H1 (cell line): ENCODE measurements around the gene SEC16A. TPM values are rescaled to one million over a fixed set of nuclear protein-coding genes. Genes with fewer than 3 reads are reported as not detected.

Experiments
- CTCF ChIA-PET: fragments of 300-600 bp; sonication (Branson Sonifier 250); formaldehyde crosslinking; loops from one replicate; lab custom pipeline; 2021; ENCODE audit not compliant: partially characterized antibody; lab: Charles Lee
- POLR2A ChIA-PET: fragments of 300-600 bp; sonication (Branson Sonifier 250); formaldehyde crosslinking; loops from one replicate; lab custom pipeline; 2021; ENCODE audit warnings: inconsistent platforms; ENCODE audit not compliant: partially characterized antibody; lab: Charles Lee
- DNase-seq, 2 experiments: peaks; one replicate each; pipeline versions ENCODE4 v3.0.0 to v3.0.0-alpha.2; 2010 to 2022; ENCODE audit warnings: low spot score in 2 of 2, low read depth in 1 of 2, mixed read lengths in 1 of 2
- FAIRE-seq: peaks from 2 replicates; lab custom pipeline; 2011; peaks lifted over from hg19 to GRCh38; lab: Jason Lieb, UNC
- H2AFZ ChIP-seq: 2 replicates; pipeline ENCODE4 v1.8.1; 2012; ENCODE audit warnings: low read length, inconsistent platforms
- H2AK5ac ChIP-seq: 2 replicates; pipeline ENCODE4 v1.6.1; 2013; ENCODE audit warnings: low read depth, low read length
- H2BK120ac ChIP-seq: replicated peaks from 2 replicates; pipeline ENCODE3; 2013; ENCODE audit warnings: low read depth, low read length, inconsistent platforms
- H2BK12ac ChIP-seq: 2 replicates; pipeline ENCODE4 v1.6.1; 2013; ENCODE audit warnings: low read depth, low read length
- H2BK15ac ChIP-seq: 2 replicates; pipeline ENCODE4 v1.6.1; 2013; ENCODE audit warnings: low read length
- H2BK20ac ChIP-seq: 2 replicates; pipeline ENCODE4 v1.6.1; 2013; ENCODE audit warnings: low read length
- H2BK5ac ChIP-seq: 2 replicates; pipeline ENCODE4 v1.6.1; 2013; ENCODE audit warnings: low read depth, low read length
- H3K14ac ChIP-seq: 2 replicates; pipeline ENCODE4 v1.6.1; 2013; ENCODE audit warnings: inconsistent platforms; ENCODE audit not compliant: insufficient read length
- H3K18ac ChIP-seq: 2 replicates; pipeline ENCODE4 v1.6.1; 2013; ENCODE audit warnings: low read length; ENCODE audit errors: extremely low read depth
- H3K23ac ChIP-seq: 2 replicates; pipeline ENCODE4 v1.6.1; 2013; ENCODE audit warnings: inconsistent platforms; ENCODE audit not compliant: insufficient read length
- H3K23me2 ChIP-seq: 2 replicates; pipeline ENCODE4 v1.6.1; 2013; ENCODE audit warnings: low read depth, low read length
- H3K27ac ChIP-seq: 2 replicates; pipeline ENCODE4 v1.6.1; 2011; ENCODE audit warnings: low read depth, low read length, inconsistent platforms
- H3K27me3 ChIP-seq, 4 experiments: replicated peaks in 1 of 4; 1 replicate in 1 of 4; 2 replicates in 3 of 4; pipeline versions ENCODE4 v1.6.1 to v1.8.1; 2011 to 2013; ENCODE audit warnings: low read length in 3 of 4, mild to moderate bottlenecking in 3 of 4, inconsistent platforms in 2 of 4, mixed read lengths in 2 of 4, moderate library complexity in 1 of 4; ENCODE audit not compliant: control insufficient read depth in 3 of 4, insufficient read depth in 3 of 4; ENCODE audit errors: extremely low read depth in 1 of 4
- H3K36me3 ChIP-seq, 4 experiments: 2 replicates each; pipeline versions ENCODE4 v1.6.1 to v1.8.1; 2011 to 2013; ENCODE audit warnings: mild to moderate bottlenecking in 4 of 4, low read length in 3 of 4, moderate library complexity in 2 of 4, control low read depth in 1 of 4, inconsistent platforms in 1 of 4; ENCODE audit not compliant: insufficient read depth in 4 of 4, control insufficient read depth in 2 of 4
- H3K4ac ChIP-seq: replicated peaks from 2 replicates; pipeline ENCODE3; 2013; ENCODE audit warnings: low read length, low read depth, mixed read lengths, inconsistent platforms; ENCODE audit not compliant: insufficient read length
- H3K4me1 ChIP-seq, 4 experiments: replicated peaks in 1 of 4; 1 replicate in 1 of 4; 2 replicates in 3 of 4; pipeline versions ENCODE4 v1.6.1 to v1.8.1; 2011 to 2013; ENCODE audit warnings: low read length in 3 of 4, inconsistent platforms in 2 of 4, mixed read lengths in 1 of 4; ENCODE audit not compliant: insufficient read depth in 4 of 4, control insufficient read depth in 3 of 4
- H3K4me2 ChIP-seq, 2 experiments: 2 replicates each; pipeline versions ENCODE4 v1.6.1 to v1.8.1; 2011 to 2013; ENCODE audit warnings: low read depth in 2 of 2, low read length in 2 of 2, control low read depth in 1 of 2, inconsistent platforms in 1 of 2, mild to moderate bottlenecking in 1 of 2; ENCODE audit not compliant: insufficient read depth in 1 of 2
- H3K4me3 ChIP-seq, 4 experiments: fragments of 200-600, 300-600 bp in 1 of 4; sonication (generic), shearing (Covaris generic), sonication (Bioruptor Twin) in 1 of 4; 2 replicates each; pipeline versions ENCODE4 v1.5.1 to v1.8.1; 2011 to 2016; ENCODE audit warnings: low read length in 4 of 4, low read depth in 3 of 4, control low read depth in 2 of 4, inconsistent platforms in 2 of 4, mild to moderate bottlenecking in 2 of 4, mixed read lengths in 1 of 4, moderate library complexity in 1 of 4; ENCODE audit not compliant: insufficient read depth in 2 of 4; ENCODE audit errors: extremely low read depth in 1 of 4
- H3K56ac ChIP-seq: replicated peaks from 2 replicates; pipeline ENCODE3; 2013; ENCODE audit warnings: low read depth, mild to moderate bottlenecking, mixed read lengths, low read length, inconsistent platforms; ENCODE audit not compliant: insufficient read length
- H3K79me1 ChIP-seq: 2 replicates; pipeline ENCODE4 v1.6.1; 2013; ENCODE audit warnings: low read depth, low read length, control low read depth
- H3K79me2 ChIP-seq, 2 experiments: 2 replicates each; pipeline versions ENCODE4 v1.6.1 to v1.8.1; 2012 to 2013; ENCODE audit warnings: low read length in 2 of 2, mild to moderate bottlenecking in 2 of 2, inconsistent platforms in 1 of 2; ENCODE audit not compliant: insufficient read depth in 2 of 2, control insufficient read depth in 1 of 2
- H3K9ac ChIP-seq, 4 experiments: replicated peaks in 1 of 4; 1 replicate in 1 of 4; 2 replicates in 3 of 4; pipeline versions ENCODE4 v1.6.1 to v1.8.1; 2011 to 2013; ENCODE audit warnings: low read depth in 3 of 4, low read length in 3 of 4, control low read depth in 2 of 4, mild to moderate bottlenecking in 2 of 4, moderate library complexity in 2 of 4, inconsistent platforms in 1 of 4; ENCODE audit errors: extremely low read depth in 1 of 4
- H3K9me3 ChIP-seq, 2 experiments: 2 replicates each; pipeline versions ENCODE4 v1.6.1 to v1.8.1; 2012 to 2013; ENCODE audit warnings: mild to moderate bottlenecking in 2 of 2, moderate library complexity in 2 of 2, control low read depth in 1 of 2, inconsistent platforms in 1 of 2, low read depth in 1 of 2, low read length in 1 of 2, mixed read lengths in 1 of 2; ENCODE audit not compliant: insufficient read depth in 2 of 2
- H4K20me1 ChIP-seq, 2 experiments: replicated peaks in 1 of 2; 2 replicates each; pipeline versions ENCODE3 to v1.8.1; 2011 to 2013; ENCODE audit warnings: inconsistent platforms in 2 of 2, low read length in 2 of 2, mild to moderate bottlenecking in 1 of 2; ENCODE audit not compliant: insufficient read depth in 2 of 2, control insufficient read depth in 1 of 2
- H4K5ac ChIP-seq: 2 replicates; pipeline ENCODE4 v1.6.1; 2013; ENCODE audit warnings: low read length, low read depth, mixed read lengths, inconsistent platforms; ENCODE audit not compliant: insufficient read length
- H4K8ac ChIP-seq: 2 replicates; pipeline ENCODE4 v1.8.0; 2013; ENCODE audit warnings: mild to moderate bottlenecking, moderate library complexity, low read length, inconsistent platforms; ENCODE audit not compliant: insufficient read depth; ENCODE audit errors: extremely low read depth
- H4K91ac ChIP-seq: replicated peaks from 2 replicates; pipeline ENCODE3; 2013; ENCODE audit warnings: low read length, mixed read lengths, inconsistent platforms; ENCODE audit not compliant: insufficient read length
- HDAC2 ChIP-seq, 2 experiments: fragments of 300-600 bp in 1 of 2; sonication (generic) in 1 of 2; IDR thresholded peaks; 2 replicates each; pipeline ENCODE4 v1.6.1; 2011 to 2012; ENCODE audit warnings: low read depth in 2 of 2, low read length in 2 of 2, mild to moderate bottlenecking in 2 of 2, moderate library complexity in 2 of 2, borderline replicate concordance in 1 of 2, inconsistent platforms in 1 of 2
- KDM1A ChIP-seq: fragments of 200-600, 300-600 bp; sonication (generic); IDR thresholded peaks from 2 replicates; pipeline ENCODE4 v1.7.1; 2016; ENCODE audit warnings: mild to moderate bottlenecking, low read length, borderline replicate concordance
- SAP30 ChIP-seq: fragments of 300-600 bp; sonication (generic); IDR thresholded peaks from 2 replicates; pipeline ENCODE4 v1.7.1; 2012; ENCODE audit warnings: low read length, moderate library complexity, mild to moderate bottlenecking, inconsistent platforms; ENCODE audit not compliant: insufficient read depth, insufficient replicate concordance
- YY1 ChIP-seq: IDR thresholded peaks from 2 replicates; pipeline ENCODE4 v1.6.1; 2011; ENCODE audit warnings: low read depth, mild to moderate bottlenecking, low read length
- WGBS, 2 experiments: shearing (Covaris generic) in 1 of 2; methylation state at CpG; one replicate each; pipeline versions ENCODE4 v1.1.6 to v1.1.7; 2013 to 2015; ENCODE audit warnings: low lambda C conversion rate in 2 of 2, mixed read lengths in 2 of 2, inconsistent platforms in 1 of 2, low coverage in 1 of 2, missing lambda C conversion rate in 1 of 2; ENCODE audit not compliant: insufficient replicate concordance in 2 of 2, insufficient coverage in 1 of 2, insufficient read length in 1 of 2; ENCODE audit errors: extremely low coverage in 1 of 2, missing lambda C conversion rate in 1 of 2; 5-methylcytosine and 5-hydroxymethylcytosine counted together
- polyA plus RNA-seq, 7 experiments: library from polyadenylated mRNA; depleted of rRNA in 3 of 7; stranded (reverse) in 5 of 7; unstranded in 2 of 7; fragments of >200 nt in 5 of 7; fragments of 200-250 nt in 2 of 7; gene quantifications; 1 replicate in 5 of 7; 2 replicates in 1 of 7; 4 replicates in 1 of 7; pipeline versions ENCODE4 v1.2.1 to v1.2.3, GENCODE V29; 2011 to 2013; ENCODE audit warnings: missing spikeins in 2 of 7, mixed read lengths in 2 of 7
- total RNA-seq: library from RNA; stranded (reverse); fragmentation: NEBNext Ultra II Directional; extraction: Animal tissue kit (Norgen Biotek cat#: 25700); gene quantifications from 2 replicates; pipeline ENCODE4 v1.2.1, GENCODE V29; 2021

Gene SEC16A
- total and polyA plus RNA-seq, 2 of the 8 experiments (the other 6 are each of a cell fraction or from before 2014, with no cell fraction given): 21.6 to 49.0 TPM

DNA sequence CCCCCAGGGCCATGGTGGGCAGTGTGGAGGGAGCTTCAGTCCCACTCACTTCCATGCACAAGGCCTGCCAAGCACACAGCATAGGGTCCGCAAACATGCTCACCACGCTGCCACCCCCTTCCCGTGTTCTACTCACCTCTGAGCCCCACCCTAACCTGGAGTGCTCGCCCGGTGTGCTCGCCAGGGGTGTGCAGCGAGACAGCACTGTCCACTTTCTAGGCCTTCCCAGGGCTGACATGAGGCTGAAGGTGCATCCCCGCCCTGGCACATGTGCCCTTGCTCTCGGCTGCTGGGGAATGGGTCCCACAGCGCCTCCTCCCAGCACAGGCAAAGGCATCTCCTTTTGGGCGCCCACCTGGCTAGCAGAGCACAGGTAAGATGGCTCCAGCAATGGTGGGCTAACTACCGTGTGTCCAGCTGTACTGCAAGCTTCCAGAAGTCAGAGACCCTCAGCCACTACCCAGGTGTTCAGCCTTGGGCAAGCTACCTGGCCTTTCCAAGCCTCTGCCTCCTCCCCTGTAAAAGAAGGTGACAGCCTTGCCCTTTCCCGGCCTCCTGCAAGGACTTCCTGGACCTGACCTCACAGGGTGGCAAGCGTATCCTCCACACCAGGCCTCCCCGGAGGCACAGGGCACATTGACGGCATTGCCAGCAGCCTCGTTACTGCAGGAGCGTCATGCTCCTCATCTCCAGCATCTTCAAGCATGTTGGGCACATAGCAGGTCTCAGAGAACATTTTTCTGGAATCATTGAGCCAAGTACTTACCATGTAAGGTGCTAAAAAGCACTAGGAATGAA, 4.2 kb upstream of the SEC16A start:
- ChIA-PET CTCF (interaction anchor here (0.6 to 8.9 kb wide), 38 partner anchors 8 to 778 kb away, joined by 3 to 253 read pairs (median 6); no protein-coding TSS in a partner anchor), POLR2A (interaction anchor here (0.7 to 1.4 kb wide), 3 partner anchors 141 to 241 kb away, joined by 3 to 4 read pairs (median 4); no protein-coding TSS in a partner anchor)
- no peak overlapping the region; a peak in 2 of 7 replicates for H3K9ac ChIP-seq
- H2BK20ac ChIP-seq: no peak overlapping the region
- H3K23me2 ChIP-seq: peaks cover 7% of the 10 kb centered on the region; the same call in 1 of the 2 replicates
- no peak overlapping the region for H2BK12ac ChIP-seq
- no peak overlapping the region for H4K91ac ChIP-seq
- H2AK5ac ChIP-seq: no peak overlapping the region
- 0 out of 2 replicates have a peak overlapping the region, but pooled peaks have one; percentile 11 for H2BK15ac ChIP-seq
- H3K27ac ChIP-seq: no peak overlapping the region
- H3K4me3 ChIP-seq: no peak overlapping the region
- H3K4ac ChIP-seq: no peak overlapping the region
- no peak overlapping the region for H3K4me2 ChIP-seq
- H3K27me3 ChIP-seq: no peaks in the 10 kb centered on the region
- no peaks in the 10 kb centered on the region; the same call in none of the 2 replicates for H3K79me1 ChIP-seq
- peaks cover 0 to 7% (median 2%) of the 10 kb centered on the region in 4 experiments; a peak in 5 of 7 replicates for H3K4me1 ChIP-seq
- H4K5ac ChIP-seq: no peak overlapping the region
- H2BK120ac ChIP-seq: no peak overlapping the region
- H3K23ac ChIP-seq: no peak overlapping the region
- no peak overlapping the region for H3K56ac ChIP-seq
- H3K36me3 ChIP-seq: no peaks in the 10 kb centered on the region
- H3K18ac ChIP-seq: no peak overlapping the region
- no peak overlapping the region for H3K14ac ChIP-seq
- peaks cover 3 to 6% of the 10 kb centered on the region in 2 experiments for H3K79me2 ChIP-seq
- H2AFZ ChIP-seq: no peak overlapping the region
- H4K20me1 ChIP-seq: peaks cover 2 to 5% of the 10 kb centered on the region in 2 experiments
- 87% methylated on average over 18 of the region's 18 CpGs; no CpG with 5 or more reads in 1 of the 2 experiments for WGBS, 2 experiments
- DNase-seq (no peak), FAIRE-seq (no peak)
- no peaks in the 10 kb centered on the region for H3K9me3 ChIP-seq
- H4K8ac ChIP-seq: no peak overlapping the region
- H2BK5ac ChIP-seq: no peak overlapping the region
- TF ChIP-seq KDM1A (no peak), YY1 (no peak), HDAC2 (IDR thresholded peaks at IDR 0.05; ENCODE audit: borderline replicate concordance in 1 of 2, low read depth in 2 of 2, low read length in 2 of 2) (no peak), SAP30 (no peak)
